GM18867 (cell line): ENCODE results near the gene SMU1.
A peak's percentile ranks its signal among the peaks of the same experiment; 100 is the strongest.

ENCODE experiments used
- ATAC-seq: cut with Tn5 transposase; IDR thresholded peaks from one replicate; pipeline ENCODE4 v1.9.1; 2021; ENCODE audit warnings: mild to moderate bottlenecking, moderate library complexity; ENCODE audit not compliant: unreplicated experiment

SMU1 gene

DNA sequence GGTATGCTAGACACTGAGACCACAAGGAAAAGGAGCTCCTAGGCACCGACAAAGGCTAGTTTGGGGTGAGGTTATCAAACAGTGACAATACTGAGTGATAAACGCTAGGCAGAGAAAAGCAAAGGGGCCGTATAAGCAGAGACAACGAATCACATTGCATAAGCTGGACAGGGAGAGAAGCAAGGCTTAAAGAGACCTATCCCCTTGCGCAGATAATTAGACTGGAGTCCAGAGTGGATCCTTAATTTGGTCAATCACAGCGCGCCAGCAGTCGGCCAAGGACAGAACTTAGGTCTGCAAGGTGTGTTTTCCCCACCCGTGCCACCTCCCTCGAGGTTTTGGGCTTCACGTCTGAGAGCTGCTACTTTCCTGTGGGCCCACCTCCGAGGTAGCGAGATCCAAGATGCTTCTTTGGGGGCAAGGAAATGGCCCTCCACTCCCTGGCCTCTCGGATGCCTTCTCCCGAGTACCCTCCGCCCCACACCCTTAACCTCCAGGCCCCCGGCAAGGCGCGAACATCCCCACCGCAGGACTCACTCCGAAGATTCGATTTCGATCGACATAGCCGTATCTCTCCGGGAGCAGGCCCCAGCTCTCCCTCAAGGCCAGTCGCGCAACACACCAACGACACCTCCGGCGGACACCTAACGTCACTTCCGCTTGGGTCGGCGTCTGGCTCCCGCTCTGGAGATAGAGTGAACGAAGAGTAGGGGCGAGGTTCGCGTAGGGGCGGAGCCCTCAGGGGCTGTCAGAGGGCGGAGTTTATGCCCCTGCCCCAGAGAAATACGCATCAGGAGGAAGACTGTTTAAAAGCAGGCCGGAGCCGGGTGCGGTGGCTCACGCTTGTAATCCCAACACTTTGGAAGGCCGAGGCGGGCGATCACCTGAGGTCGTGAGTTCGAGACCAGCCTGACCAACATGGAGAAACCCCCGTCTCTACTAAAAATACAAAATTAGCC is at the start of gene SMU1:
Gene SMU1, minus strand, starts transcription at position 629 of the 959 bp plus-strand sequence. Its CDS starts 66 bp downstream, at position 563.
- peak; percentile 99 for ATAC-seq

DNA sequence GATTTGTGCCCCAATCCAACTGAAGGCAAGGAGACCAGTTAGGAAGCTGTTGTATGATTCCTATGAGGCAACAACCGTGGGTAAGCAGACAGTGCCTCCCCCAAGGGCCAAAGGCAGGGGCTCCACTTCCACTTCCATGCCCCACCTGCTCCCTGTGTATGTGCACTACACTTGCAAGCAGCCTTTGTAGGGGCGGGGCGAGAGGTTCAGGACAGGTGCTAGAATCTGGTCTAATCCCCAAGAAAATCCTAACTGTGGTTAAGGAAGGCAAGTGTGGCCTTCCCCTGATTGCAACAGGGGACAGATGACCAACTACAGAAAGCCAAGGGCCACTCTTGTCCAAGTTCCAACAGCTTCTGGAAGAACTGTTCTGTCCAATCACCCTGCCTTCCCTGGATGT is 49.0 kb upstream of the SMU1 start:
- no peak for ATAC-seq

DNA sequence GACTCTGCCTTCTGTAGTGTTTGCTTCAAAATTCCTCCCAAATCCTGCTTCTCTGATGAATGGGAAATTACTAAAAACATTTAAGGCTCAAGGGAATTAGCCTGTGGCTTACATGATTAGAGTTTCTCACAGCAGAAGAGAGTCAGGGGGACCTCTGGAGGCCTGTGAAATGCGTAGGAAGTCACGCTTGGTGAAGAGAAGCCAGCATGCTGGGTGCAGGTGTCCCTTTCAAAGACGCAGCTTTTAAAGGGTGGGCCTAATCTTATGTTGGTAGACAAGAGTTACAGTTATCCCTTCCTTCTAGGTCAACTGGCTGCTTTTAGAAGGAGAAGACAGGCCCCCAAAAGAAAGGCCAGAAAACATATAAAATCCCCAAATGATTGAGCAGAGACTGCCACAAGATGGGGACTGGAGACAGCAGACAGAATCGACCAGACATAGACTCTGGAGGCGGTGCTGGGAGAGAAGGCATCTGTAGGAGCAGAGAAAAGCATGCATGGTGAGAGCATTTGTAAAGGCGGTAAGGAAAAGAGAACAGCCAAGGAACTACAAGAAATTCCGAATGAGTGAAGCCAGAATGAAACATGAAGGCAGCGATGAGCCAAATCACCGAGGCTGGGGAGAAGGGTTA is 48.4 kb upstream of the SMU1 start:
- ATAC-seq, result peak; percentile 46

DNA sequence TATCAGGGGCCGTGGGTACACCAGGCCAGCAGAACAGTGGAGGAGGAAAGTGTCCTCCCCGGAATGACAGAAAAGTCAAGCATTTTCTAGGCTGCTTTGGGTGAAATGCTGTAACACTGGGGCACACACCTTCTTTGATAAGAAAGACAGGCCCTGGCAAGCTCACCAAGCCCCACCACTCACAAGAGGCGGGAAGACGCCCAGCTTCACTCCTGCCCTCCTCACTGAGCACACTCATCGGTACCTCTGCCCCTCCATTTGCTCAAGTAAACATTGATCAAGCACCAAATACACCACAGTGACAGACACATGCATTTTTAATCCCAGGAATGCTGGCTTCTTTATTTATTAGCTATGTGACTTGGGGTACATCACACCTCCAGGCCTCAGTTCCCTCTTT is 47.6 kb upstream of the SMU1 start:
- no peak for ATAC-seq

DNA sequence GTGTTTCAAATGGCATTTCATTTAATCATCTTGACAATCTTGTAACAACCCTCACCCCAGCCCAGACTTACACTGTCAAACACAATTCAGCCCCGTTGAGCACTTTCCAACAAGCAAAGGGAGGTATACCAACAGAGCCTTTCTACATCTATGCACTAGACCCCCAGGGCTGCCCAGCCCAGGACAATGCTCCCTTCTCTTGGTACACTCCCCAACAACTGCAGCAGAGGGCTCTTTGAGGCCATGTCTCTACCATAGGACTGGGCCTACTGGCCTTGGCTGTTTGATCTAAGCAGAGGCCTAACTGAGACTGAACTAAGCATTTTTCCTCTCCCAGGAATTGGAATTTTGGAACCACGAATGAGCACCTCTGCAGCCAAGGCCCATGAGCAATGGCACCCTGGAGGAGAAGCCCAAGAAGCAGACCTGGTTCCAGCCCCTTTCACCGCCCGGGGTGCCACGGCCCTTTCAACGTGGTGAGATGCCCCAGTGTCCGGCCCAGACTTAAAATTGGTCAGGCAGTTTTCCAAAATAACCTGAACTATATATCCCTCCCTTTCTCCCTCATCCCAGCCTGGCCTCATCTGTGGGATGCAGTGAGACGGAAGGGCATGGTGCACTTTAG is 47.0 kb upstream of the SMU1 start:
- no peak for ATAC-seq

DNA sequence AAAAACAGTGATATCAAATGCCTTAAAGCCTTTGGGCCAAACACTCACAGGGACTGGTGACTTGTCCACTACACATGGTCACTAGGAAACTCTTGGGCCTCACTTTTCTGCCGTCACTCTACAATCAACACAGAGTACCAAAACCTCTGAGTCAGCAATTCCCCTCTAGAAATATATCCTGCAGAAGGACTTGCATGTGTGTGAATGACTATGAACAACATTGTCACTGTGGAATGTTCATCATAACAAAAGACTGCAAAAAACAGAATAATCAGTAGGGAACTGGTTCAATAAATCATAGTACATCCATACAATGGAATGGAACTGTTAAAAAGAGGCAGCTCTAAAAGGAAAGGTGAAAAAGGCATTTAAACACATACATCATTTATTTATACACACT is 44.1 kb upstream of the SMU1 start:
- no peak for ATAC-seq

DNA sequence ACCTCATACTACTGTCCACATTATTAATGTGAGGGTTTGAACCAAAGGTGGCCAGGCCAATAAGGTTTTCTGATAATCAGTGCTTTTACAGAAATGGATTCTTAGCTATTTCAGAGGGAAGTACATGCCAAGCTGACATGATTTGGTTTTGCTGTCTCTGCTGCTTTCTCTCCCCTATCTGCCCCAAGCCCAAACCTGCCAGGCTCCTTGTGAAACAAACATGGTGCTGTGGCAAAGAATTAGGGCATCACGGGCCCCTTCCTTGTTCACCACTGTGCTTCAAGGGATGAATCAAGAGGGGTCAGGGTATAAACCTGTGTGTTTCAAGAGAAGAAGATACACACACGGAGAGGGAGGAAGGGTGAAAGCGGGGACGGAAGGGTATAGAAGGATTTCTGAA is 41.3 kb upstream of the SMU1 start:
- ATAC-seq, result no peak

DNA sequence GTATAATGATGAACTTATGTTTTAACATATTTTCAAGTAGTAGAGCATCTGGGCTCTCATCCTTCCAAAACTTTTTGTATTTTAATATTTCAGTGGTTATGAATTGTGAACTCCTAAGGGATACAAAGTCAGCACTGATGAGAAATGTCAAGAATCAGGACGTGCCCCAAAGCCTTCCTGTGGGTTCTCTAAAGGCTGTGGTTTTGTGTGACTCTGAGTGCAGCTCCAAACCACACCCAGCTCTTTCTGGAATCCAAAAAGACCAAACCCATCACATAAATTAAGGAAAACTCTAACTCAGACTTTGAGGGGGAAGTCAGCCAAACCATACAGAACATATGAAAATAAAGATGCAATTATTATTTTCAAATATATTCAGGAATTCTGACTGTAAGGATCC is 40.8 kb upstream of the SMU1 start:
- ATAC-seq, result no peak

DNA sequence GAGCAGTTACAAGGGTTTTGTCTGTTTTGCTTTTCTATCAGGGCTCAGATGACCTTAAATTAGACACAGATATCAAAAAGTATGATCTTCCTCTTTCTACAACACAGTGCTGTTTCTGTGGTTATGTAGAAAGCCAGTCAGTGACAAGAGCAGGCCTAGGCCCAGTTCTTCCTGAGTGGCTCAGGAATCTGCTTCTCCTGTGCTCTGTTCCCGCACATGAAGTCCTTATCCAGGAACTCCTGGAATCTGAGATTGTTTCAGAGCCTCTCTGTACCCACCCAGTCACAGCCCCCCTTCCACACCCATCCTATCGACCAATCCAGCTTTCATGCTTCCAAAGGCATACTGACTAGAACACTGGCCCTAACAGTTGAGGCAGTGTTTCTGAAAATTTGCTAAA is 40.4 kb upstream of the SMU1 start:
- ATAC-seq, result no peak

DNA sequence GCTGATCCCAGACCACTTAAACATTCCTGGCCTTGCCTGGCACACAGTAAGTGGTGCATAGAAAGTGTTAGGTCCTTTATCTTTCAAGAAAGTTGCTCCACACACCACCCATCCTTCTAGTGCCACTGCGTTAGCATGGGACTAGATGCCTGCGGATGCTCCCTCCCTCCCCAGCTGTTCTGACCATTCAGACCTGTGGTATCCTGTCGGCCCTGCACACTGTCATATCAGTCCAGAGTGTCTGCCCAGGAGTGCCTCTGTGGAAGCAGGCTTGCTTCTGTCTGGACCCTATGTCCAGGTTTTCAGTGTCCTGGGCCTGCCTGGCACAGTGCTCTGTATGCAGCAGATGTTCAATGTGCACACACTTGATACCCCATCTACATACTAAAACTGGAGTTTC is 38.3 kb upstream of the SMU1 start:
- ATAC-seq, result no peak

DNA sequence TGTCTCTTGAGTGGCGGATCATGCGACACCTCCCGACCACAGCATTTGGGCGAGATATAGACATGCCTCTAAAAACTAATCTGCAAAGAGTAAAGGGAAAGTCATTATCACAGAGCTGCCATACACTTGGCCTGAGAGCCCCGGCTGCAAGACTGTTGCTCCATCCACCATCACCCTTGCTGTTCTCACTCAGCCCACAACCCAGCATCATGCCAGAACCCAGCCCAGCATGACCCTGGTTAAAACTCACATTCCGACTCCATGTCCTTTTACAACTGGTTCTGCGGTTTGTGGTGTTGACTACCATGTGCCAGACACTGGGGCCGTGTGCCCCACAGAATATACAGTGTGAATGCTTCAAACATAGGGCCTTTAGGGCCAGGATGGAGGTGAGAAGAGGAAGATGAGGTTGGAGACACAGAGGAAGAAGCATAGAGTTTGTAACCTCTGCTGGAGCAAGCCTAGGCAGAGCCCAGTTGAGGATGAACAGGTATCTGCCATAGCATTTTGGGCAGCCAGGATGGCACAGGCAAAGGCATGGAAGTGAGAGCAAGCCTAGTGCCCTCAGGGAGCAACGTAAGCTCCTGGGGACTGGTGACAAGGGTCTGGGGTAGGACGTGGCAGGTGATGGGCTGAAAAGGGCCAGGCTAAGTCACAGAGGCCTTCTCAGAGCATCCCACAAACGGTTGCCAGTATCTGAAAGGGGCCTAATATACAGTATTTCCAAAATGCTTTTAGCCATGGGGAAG is 37.5 kb upstream of the SMU1 start:
- no peak for ATAC-seq

DNA sequence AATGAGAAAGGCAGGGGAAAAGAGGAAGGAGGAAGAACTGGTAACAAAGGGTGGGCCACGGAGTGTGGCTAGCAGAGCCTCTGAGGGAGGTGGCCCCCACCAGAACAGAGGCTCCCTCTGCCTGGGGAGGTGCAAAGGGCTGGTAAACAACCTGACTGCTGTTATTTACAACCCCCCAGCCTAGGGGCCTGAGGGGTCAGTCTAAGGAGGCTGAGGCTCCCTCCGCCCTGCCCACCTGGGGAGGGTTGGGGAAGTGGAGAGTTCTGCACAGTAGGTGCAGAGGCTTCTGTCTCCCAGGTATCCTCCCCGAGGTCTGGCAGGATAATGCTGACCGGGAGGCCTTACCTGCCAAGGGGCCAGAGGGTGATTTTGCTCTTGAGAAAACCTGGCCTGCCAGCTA is 35.6 kb upstream of the SMU1 start:
- ATAC-seq, result no peak

DNA sequence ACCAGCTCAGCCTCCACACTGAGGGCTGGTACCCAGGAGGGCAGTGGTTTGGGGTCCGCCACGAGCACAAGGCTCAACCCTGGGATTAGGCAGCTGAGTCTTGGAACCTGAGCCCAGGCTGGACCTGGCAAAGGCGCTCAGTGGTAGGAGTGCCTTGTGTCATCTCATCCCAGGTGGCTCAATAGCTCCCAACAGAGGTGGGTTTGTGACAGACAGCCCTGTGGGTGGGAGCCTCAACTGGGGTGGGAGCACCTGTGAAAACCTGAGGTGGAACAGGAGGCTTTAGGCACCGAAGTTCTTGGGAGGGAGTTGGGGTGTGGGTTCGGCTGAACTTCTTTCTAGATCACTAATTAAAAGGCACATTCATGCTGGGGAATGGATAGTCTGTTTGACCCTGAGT is 35.2 kb upstream of the SMU1 start:
- no peak for ATAC-seq

DNA sequence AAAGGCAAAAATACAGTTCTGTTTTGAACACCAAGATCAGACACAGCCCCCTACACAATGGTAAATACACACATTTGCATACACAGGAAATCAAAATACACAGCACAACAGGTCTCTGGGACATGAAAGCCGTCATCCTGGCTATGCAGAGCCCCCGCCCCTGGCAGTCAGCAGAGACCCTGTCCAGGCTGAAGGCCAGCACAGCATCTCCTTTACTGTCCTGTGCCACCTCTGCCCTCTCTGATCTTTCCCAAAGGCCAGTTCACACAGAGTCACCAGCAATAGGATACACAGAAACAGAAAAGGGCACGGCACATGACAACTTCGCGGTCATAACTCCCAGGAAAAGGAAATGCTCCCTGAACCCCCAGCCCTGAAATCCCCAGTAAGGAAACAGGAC is 34.2 kb upstream of the SMU1 start:
- no peak for ATAC-seq

DNA sequence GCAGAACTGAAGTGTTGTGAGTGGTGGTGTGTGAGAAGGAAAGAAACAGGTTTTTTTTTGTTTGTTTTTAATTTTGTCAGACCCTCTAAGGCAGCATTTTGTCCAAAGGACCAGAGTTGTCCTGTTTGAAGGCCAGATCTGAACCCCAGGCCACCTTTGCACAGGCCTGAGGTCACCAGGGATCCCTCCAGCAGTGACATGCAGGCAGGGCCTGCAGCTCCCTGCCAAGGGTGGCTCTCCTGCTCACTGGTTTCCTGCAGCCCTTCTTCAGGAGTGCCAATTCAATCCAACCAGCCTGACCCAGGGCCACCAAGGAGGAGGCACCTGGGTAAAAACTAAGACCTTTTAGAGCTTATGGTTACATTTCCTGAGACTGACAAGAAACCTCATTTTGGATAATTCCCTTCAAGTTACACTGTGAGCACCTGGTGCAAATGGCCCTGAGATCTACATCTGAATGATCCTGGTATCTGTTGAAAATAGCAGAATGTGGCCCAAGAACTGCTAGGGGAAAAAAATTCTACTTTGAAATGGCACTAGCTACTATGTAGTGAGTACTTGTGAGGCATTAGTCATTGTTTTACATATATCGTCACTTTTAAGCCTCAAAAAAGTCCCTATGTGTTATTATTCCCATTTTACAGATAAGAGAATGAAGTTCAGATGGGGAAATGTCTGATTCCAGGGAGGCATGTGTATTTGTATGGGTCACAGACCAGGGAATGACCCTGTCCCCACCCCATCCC is 33.5 kb upstream of the SMU1 start:
- no peak for ATAC-seq

DNA sequence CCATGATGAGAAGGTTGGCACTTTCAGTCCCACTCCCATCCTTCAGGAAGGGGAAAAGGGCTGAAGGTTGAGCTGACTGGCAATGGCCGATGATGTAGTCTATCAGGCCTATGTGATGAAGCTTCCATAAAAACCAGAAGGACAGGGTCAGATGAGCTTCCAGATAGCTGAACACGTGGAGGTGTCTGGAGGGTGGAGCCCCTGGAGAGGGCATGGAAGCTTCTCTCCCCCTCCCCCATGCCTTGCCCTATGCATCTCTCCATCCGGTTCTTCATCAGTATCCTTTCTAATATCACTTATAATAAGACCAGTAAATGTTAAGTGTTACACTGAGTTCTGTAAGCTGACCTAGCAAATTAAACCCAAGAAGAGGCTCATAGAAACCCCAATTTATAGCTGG is 32.6 kb upstream of the SMU1 start:
- ATAC-seq, result no peak

DNA sequence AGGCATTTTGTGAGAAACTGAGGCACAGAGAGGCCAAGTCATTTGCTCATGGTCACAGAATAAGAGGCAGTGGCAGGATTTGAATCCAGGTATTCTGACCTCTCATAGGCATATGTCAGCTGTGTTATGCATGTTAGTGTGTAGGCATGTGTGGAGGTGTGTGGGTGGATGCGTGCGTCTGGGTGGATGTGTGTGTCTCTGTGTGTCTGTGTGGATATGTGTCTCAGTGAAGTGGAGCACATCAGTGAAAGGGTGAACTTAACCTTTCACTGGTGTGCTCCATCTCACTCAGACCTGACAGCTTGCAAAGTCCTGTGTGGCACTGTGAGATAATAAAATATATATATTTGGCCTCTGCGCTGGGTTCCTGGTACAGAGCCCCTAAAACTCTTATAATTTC is 32.0 kb upstream of the SMU1 start:
- no peak for ATAC-seq

DNA sequence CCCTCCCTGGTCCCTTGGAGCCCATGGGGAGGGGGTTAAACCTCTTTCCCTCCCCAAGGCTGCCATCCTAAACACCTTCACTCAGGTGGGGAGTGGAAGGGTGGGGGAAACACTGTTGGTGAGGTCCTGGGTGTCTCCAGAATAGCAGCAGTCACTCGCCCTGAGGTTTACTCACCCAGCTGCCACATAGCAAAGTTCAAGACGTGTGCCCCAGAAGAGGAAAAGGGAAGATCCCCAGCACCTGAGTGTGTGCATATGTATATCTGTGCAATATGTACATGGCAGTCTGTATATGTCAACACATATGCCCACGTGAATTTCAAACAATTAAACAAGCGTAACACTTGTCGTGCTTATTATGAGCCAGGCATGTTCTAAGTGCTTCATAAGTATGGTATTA is 31.3 kb upstream of the SMU1 start:
- no peak for ATAC-seq

DNA sequence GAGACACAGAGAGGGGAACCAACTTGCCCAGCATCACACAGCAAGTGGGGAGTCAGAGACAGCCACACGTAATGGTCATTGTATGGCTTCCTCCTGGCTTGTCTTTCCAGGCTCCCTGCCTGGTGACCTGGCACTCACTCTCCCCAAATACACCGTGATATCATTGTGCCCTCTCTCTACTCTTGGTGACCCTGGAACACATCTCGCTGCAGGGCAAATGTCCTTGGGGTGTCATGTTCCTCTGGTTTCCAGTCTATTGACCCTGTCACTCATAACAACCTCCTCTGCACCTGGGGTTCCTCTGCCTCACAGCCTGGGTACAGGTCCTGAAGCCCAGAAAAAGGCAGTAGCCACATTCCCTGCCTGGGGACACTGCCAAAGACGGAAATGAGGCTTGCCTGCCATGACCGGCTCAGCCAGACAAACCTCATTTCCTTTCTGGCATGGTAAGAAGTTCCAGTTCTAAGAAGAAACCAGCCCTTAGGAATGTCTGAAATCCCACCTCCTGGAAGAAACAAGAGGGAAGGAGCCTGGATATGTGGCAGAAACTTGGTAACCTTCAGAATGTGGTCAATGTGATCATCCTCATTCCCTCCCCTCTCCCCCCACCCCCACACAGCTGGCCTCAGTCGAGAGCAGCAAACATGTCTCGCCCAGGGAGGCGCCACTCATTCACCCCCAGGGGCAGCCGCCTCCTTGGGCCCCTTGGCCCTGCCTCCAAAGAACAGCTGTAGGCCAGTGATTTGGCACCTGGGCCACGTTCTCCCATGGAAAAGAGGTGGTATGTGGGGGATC is 30.6 kb upstream of the SMU1 start:
- no peak for ATAC-seq

DNA sequence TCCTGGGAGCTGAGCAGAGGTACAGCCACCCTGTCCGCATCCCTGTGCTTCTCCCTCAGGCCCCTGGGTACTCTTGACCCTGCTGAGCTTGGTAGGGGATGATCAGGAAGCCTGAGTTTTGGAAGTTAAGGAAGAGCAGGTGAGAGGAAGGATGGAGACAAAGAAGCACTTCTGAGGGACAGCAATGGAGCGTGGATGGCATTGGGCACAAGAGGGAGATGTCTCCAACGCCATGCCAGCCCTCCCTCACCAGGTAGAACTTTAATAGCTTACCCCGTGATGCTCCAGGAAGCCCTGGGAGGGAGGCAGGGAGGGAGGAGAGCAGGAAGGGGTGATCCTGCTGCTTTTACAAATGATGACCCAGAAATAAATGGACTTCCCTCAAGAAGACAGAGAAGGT is 29.9 kb upstream of the SMU1 start:
- ATAC-seq, result no peak
